GM21528 (cell line): ENCODE results near the gene MGMT.

Source experiments
- ATAC-seq: cut with Tn5 transposase; IDR thresholded peaks from one replicate; pipeline ENCODE4 v1.9.1; 2021; ENCODE audit warnings: mild to moderate bottlenecking, moderate library complexity; ENCODE audit not compliant: unreplicated experiment, low FRiP score

The MGMT gene

DNA sequence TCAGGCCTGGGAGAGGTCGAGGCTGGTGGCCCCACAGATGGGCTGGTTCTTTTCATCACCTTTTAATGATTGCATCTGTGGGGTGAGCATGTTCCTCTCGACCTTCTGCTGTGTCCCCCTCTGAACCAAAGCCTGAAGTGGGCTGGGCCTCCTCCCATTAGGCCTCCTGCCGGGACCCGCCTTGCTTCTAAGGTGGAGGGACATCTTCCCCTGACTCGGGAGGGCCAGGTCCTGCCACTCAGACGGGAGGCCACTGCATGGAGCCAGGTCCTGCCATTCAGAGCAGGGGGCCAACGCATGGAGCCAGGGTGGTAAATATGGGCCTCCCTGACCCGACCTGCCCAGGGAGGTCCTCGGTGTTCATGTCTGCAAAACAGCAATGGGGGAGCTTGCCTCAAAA, 308.6 kb downstream of the MGMT start:
- ATAC-seq = no peak

GRCh38 chr10:129777687-129778086, 310.6 kb downstream of the MGMT start:
- ATAC-seq = no peak

DNA sequence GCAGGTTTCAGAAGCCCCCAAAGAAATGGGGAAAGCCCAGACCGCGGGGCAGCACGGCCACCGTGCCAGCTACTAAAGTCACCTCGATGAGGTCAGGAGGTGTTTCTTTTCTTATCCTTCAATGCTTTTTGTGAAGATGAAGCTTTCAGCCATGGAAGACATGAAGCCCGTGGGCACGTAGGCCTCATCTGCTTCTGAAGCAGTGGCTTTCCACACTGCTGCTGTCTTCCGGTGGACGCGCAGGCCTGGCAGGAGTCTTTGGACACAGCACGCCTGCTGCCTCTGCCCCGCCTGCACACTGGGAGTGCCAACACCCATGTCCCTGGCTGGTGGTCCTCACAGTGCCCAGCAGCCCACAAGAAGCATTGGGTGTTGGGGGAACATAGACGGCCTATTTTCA, 311.5 kb downstream of the MGMT start:
- ATAC-seq = no peak

DNA sequence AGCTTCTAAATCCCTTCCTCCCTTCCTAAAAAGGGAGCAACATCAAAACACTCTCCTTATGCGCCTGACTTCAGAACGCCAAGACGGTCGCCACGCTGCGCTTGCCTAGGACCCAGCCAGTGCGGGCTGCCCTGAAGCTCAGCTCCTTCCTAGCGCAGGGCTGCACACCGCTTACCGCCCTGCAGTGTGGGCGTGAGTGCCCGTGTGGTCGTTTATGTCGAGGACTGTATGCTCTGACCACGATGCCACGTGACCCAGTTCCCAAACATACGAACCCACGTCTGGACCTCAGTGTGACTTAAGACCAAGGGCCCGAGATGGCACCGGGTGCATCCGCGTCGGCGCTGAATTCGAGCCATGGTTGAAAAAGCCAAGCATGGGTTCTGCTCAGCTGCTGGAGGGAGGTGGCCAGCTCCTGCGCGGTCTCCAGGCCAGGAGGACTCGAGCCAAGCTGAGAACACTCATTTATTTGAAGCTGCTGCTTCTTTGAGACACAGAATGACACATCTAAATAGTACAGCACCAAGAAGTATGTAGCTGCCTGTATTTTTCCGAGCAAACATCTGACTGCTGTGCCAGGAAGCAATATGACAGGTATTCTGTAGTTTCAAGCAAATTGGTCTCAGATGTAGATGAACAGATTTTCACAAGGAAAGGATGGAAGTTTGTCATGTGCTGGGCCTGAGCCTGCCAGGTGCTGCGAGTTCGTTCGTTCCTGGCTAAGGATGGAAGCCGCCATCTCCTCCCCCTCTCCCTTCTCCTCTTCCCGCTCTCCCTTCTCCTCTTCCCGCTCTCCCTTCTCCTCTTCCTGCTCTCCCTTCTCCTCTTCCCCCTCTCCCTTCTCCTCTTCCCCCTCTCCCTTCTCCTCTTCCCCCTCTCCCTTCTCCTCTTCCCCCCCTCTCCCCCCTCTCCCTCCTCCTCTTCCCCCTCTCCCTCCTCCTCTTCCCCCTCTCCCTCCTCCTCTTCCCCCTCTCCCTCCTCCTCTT, 312.4 kb downstream of the MGMT start:
- ATAC-seq = no peak

GRCh38 chr10:129780198-129780597, 313.2 kb downstream of the MGMT start:
- ATAC-seq = no peak

- no peak for ATAC-seq
These were observed 314.1 kb downstream of the MGMT start for GRCh38 chr10:129780901-129781795.

DNA sequence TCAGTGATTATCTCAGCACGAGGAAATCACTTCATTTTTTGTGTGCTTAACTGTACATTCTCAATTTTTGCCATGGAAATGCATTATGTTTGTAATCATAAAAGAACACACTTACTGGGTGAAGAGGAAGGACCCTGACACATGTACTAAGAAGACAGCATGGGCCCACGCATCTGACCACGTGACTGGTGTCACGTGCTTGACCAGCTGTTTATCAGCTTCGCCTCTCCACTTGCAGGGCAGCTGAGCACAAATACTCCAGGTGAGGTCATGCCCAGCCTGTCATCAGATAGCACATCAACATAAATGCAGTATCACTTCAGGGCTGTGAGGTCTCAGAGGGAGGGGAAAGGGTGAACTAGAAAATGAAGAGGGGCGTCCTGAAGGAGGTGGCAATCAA, 317.2 kb downstream of the MGMT start:
- no peak for ATAC-seq

DNA sequence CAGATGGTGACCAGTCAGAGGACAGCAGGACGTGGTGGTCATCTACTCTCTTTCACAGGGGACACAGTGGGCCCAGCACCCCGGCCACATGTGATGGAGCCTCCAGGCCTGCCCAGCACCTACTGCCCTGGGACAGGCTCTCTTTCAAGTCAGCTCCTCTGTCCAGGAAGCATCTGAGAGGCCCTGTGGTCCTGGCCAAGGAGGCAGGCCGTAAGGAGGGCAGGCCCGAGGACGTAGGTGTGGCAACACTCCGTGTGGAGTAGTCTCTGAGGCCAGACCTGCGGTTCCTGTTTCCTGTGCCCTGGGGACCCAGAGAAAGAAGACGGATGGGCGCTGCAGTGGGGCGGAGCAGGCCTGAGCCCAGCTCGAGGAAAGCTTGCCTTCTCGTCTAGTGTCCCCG, 317.9 kb downstream of the MGMT start:
- ATAC-seq = no peak

GRCh38 chr10:129785536-129785981, 318.5 kb downstream of the MGMT start:
- no peak for ATAC-seq

DNA sequence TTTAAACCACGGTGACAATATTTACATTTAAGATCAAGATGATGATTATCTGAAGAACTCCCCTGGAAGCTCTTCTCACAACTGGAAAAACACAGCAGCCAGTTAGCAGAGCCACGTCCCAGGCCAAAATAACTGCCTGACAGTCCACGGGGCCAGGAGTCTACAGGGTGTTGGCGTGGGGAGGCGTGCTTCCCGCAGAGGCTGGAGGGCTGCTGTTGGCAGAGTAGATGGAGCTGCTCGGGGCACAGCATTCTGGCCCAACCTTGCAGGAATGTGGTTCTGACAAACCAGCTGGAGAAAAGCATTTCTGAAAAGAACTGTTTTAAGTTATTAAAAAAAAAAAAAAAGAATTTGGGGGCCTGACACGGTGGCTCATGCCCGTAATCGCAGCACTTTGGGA, 319.2 kb downstream of the MGMT start:
- no peak for ATAC-seq

GRCh38 chr10:129787557-129787956, 320.5 kb downstream of the MGMT start:
- no peak for ATAC-seq

DNA sequence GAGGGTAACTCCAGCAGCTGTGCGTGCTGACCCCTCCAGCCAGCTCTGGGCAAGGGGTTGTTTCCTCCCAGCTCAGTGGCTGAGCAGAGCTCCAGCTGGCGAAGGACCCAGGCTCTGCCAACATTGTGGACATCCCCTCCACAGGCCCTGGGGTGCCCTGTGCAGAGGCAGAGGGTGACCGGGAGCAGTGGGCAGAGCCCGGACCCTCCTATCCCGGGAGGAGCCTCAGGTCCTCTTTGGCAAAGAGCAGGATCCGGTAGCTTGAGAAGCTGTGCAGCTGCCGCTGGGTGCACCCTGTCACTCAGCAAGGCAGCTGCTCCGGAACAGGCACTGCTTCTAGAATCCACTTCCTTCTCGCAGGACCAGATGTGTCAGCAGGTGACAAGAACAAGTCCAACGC, 321.2 kb downstream of the MGMT start:
- no peak for ATAC-seq

GRCh38 chr10:129790715-129791446, 323.8 kb downstream of the MGMT start:
- ATAC-seq = no peak

GRCh38 chr10:129792141-129792540, 325.1 kb downstream of the MGMT start:
- ATAC-seq = no peak

- ATAC-seq = no peak
These were observed 325.8 kb downstream of the MGMT start for GRCh38 chr10:129792864-129793263.

GRCh38 chr10:129793479-129793878, 326.4 kb downstream of the MGMT start:
- no peak for ATAC-seq

DNA sequence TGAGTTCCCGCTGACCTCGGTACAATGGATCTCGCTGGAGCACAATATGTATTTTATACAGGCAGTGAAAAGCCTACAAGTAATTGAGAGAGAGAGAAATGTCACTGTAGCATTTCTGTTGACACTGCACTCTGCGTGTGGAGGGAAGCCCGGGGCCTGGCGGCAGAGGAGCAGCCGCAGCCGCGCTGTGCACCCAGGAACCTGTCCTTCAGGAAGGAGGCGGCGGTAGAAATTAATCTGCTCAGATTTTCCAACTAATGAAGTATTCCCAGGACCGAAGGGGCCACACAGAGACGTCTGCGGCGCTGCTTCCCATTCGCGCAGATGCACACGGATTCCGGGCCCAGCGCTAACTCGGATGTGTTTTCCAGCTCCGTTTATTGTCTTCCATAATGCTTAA, 327.0 kb downstream of the MGMT start:
- ATAC-seq = no peak

DNA sequence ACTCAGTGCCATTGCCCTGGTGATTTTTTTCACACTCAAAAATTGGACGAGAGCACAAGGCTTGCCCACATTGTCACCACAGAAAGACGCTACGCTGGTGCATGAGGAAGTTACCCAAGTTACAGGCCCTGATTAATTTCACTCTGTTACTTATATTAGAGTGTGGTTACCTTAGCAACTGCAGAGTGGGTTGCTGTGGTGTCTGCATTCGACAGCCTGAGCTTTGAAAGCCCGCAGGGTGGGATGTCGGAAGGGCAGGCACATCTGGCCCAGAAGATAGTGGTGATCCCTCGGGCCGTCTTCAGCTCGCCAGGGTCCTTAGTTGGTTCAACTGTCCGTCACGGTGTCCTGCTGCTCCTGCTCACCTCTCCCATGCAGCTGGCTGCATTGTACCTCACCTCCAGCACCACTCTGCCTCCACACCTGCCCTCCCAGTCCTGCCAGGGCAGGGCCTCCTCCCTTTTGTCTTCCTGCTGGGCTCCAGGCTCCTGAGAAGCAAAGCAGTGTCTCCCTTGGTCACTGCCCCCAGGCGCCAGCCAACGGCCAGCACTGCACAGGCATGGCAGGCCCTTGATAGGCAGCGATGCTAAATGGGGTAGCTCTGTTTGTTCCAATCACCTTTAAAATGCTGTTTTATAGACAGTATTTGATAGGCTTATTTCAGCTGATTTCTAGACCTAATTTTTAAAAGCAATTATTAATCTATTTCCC, 329.8 kb downstream of the MGMT start:
- no peak for ATAC-seq

DNA sequence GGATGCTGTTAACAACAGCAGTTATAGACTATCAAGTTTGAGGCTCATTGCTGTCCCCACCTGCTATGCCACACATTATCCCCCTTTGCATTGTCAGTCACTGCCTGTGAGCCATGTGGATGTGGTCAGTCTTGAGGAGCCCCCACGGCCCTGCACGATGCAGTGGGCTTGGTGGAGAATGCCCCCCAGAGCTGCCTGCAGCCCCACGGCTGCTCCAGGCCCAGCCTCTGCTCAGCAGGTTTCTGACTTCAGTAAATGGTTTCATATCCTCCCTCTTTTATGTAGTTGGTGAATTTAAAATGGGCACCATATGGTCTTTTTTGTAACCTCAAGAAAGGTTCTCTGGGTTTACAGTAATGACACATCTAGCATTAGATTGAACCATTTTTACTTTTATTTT, 332.9 kb downstream of the MGMT start:
- ATAC-seq = no peak

DNA sequence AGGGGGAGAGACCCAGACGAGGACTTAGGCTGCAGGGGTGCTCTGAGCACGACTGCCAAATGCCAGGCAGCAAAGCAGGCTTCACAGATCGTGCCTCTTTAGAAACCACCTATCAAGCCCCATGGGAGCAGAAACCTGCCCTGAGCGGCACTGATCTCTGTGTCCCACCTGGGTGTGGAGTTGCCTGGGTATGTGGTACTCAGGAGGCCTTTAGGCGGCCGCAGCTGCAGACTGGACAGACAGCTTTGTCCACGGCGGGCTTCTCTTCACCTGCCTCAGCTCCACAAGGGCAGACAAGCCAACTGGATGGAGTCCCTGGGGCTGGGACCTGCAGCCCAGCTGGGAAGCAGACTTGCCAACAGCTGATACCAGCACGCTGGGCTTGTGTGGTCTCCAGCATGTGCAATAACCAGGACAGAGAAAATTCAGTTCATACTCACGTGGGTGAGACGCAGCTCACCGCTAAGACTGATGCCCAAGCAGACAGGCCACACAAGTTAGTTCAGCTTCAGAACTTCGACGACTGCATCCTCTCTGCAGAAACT, 333.8 kb downstream of the MGMT start:
- ATAC-seq = no peak
